Mammary epithelial cell (primary cell): ENCODE data around the gene MYBPC3.

ENCODE experiments used
- EZH2 ChIP-seq: IDR thresholded peaks from 2 replicates; pipeline ENCODE4 v1.6.1; 2012; ENCODE audit warnings: low read length, inconsistent platforms, borderline replicate concordance
- TF ChIP-seq, protein P1 (sequence below), 2 donors: IDR thresholded peaks in 1 of 2; conservative IDR thresholded peaks in 1 of 2; 2 replicates each; pipeline ENCODE4 v1.5.1; 2011 to 2012; ENCODE audit warnings: inconsistent platforms in 2 of 2, low read length in 2 of 2, mild to moderate bottlenecking in 2 of 2, control low read depth in 1 of 2, low read depth in 1 of 2; ENCODE audit not compliant: insufficient read depth in 1 of 2; ENCODE audit errors: extremely low read depth in 1 of 2

DNA sequence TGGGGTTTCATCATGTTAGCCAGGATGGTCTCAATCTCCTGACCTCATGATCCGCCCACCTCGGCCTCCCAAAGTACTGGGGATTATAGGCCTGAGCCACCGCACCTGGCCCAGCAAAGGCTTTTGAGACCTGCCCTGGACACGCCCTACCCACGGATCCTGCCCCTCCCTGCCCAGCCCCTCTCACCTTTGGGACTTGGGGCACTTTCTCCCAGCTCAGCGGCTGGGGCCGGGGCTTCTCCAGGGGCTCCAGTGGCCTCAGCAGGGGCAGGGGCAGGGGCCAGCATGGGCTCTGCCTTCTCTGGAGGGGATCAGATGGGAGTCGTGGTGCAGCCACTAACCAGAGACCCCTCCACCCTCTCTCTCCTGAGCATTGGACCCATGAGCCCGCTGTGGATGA lies 2.2 kb downstream of the MYBPC3 start:
- TF ChIP-seq, protein P1, sequence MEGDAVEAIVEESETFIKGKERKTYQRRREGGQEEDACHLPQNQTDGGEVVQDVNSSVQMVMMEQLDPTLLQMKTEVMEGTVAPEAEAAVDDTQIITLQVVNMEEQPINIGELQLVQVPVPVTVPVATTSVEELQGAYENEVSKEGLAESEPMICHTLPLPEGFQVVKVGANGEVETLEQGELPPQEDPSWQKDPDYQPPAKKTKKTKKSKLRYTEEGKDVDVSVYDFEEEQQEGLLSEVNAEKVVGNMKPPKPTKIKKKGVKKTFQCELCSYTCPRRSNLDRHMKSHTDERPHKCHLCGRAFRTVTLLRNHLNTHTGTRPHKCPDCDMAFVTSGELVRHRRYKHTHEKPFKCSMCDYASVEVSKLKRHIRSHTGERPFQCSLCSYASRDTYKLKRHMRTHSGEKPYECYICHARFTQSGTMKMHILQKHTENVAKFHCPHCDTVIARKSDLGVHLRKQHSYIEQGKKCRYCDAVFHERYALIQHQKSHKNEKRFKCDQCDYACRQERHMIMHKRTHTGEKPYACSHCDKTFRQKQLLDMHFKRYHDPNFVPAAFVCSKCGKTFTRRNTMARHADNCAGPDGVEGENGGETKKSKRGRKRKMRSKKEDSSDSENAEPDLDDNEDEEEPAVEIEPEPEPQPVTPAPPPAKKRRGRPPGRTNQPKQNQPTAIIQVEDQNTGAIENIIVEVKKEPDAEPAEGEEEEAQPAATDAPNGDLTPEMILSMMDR (conservative IDR thresholded peaks at IDR 0.05 in 1 of 2, IDR thresholded peaks at IDR 0.05 in 1 of 2; ENCODE audit: extremely low read depth in 1 of 2, insufficient read depth in 1 of 2, low read depth in 1 of 2, low read length in 2 of 2) = no peak
- TF ChIP-seq EZH2 = no peak
